HG03108 (cell line): ENCODE data around the gene PNKD.
A peak's percentile ranks its signal among the peaks of the same experiment; 100 is the strongest.
"Not testable (repeated sequence)": the region's sequence is repeated elsewhere in the genome, so short reads cannot be mapped to it uniquely, and the experiment has no call there.

Experiments
- ATAC-seq: cut with Tn5 transposase; IDR thresholded peaks from one replicate; pipeline ENCODE4 v1.9.1; 2021; ENCODE audit warnings: moderate library complexity; ENCODE audit not compliant: unreplicated experiment

PNKD gene

DNA sequence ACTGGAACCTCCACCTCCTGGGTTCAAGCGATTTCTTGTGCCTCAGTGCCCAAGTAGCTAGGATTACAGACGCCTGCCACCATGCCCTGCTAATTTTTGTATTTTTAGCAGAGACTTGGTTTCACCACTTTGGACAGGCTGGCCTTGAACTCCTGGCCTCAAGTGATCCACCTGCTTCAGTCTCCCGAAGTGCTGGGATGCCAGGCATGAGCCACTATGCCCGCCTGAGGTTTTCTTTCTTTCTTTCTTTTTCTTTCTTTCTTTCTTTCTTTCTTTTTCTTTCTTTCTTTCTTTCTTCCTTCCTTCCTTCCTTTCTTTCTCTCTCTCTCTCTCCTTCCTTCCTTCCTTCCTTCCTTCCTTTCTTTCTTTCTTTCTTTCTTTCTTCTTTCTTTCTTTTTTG, 44.4 kb downstream of the PNKD start:
- ATAC-seq: not testable (repeated sequence)

DNA sequence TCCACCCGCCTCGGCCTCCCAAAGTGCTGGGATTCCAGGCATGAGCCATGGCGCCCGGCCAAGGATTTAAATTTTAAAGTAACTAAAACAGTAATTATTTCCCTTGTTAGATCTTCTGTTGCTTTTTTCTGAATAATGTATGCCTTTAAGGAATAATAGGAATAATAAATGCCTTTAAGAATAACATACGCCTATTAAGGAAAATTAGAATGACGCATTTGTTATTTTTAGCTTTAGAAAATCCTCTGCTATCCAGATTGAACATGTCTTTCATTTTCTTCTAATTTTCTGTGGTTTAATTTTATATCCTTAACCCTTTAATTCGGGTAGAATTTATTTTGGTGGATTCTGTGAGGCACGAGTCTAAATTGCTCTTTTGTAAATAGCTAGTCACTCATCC, 45.1 kb downstream of the PNKD start:
- no peak for ATAC-seq

GRCh38 chr2:218317303-218317630, 46.9 kb downstream of the PNKD start:
- no peak for ATAC-seq

- ATAC-seq: no peak
These were observed 47.5 kb downstream of the PNKD start for GRCh38 chr2:218317835-218318234.

DNA sequence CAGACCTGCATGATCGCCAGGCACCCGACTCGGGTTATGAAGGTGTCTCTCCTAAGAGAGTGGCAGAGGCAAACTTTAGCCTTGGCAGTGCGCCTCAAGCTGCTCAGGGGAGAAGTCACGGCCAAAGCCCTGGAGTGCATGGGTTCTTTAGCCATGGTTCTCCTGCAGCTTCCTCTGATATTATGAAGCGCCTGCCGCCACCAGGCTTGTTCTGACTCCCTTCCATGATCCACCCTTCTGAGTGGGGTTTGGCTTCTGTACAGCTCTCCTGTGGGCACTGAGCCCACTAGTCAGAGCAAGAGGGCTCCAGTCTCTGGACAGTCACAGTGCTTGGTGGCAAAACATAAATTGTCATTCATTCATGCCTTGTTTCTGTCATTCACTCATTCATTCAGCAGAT, 47.9 kb downstream of the PNKD start:
- no peak for ATAC-seq

DNA sequence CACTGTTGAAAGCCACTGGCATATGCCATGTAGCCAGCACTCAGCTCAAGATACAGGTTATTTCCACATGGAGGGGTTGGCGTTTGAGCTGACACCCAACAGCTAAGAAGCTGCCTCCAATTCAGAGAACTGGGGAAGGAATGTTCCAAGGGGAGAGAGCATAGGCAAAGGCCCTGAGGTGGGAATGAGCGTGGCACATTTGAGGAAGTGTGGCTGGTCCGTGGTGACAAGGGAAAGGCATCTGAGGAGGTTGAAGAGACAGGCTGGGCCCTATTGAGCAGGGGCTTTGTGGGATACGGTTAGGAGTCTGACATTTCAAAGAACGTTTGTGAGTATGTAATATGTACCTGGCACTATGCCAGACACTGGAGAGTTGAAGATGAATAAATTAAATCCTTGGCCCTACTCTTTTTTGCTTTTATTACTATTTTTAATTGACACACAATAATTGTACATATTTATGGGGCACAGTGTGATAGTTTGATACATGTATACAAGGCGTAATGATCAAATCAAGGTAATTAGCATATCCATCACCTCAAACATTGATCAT, 49.6 kb downstream of the PNKD start:
- ATAC-seq: no peak

- ATAC-seq: no peak
These were observed 50.5 kb downstream of the PNKD start for GRCh38 chr2:218320704-218321336.

- peak; percentile 63 for ATAC-seq
These were observed 52.6 kb downstream of the PNKD start for GRCh38 chr2:218322768-218323525.

DNA sequence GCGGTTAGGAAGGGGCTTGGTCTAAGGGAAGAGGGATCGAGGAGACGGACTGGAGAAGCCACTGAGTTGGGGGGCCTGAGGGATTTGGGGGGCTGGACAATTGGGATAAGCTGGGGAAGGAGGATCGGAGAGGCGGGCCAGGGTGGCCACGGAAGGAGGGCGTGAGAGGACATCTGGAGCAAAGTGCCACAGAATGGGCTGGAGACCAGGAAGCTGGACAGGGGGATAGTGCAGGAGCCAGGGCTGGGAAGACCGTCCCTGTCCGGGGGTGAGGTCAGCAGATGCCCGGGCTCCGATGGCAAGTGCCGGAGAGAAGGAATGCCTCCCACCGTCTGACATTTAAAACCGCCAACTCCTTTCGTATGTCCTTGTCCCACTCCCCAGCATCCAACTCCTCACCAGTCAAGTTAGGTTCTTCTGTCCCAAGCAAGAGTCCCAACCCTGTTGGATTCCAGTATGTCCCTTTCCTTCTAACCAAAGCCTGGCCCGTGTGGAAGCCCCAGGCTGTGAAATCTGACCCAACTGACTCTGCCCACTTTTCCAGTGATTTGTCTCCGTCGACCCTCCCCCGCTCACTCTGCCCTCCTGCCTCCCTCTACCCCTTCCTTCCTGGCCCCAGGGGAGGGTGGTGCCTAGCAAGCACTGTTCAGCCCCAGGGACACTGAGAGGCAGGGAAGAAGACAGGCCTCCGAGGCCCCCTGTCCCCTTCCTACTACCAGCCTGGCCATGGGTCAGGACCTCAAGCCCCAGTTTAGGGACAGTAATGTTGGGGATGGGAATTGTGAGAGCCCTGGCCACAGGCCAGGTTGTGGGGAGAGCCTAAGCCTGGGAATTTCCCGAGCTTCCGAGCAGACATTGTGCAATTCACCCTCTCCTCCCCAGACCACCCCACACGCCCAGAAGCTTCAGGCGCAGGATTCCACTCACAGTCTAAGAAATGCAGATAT, 53.5 kb downstream of the PNKD start:
- ATAC-seq: no peak

DNA sequence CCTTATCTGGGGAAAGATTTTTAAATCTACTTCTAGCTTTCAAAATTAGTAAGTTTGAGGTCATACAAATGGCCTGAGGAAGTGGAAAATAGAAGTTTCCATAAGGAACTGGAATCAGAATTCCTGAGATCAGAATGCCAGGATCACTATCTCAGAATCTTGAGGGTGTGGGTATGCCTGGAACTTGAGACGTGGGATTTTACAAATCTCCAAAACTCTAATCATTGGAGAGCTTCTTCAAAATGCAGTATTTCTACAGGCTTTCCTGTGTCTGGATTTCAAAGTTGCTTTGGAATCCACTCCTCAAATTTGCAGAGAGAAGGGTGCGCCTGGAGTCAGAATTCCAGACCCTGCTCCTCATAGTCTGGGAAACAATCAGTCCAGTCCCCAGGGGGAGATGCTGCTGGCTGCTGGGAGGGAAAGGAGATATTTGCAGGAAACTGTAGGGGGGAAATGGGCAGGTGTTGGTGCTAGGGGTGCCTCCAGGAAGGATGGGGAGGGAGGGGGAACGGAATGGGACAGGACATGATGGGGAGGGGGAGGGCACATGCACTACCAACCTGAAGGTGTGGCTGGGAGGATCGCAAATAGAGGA, 55.3 kb downstream of the PNKD start:
- no peak for ATAC-seq

GRCh38 chr2:218326315-218326714, 56.0 kb downstream of the PNKD start:
- no peak for ATAC-seq

DNA sequence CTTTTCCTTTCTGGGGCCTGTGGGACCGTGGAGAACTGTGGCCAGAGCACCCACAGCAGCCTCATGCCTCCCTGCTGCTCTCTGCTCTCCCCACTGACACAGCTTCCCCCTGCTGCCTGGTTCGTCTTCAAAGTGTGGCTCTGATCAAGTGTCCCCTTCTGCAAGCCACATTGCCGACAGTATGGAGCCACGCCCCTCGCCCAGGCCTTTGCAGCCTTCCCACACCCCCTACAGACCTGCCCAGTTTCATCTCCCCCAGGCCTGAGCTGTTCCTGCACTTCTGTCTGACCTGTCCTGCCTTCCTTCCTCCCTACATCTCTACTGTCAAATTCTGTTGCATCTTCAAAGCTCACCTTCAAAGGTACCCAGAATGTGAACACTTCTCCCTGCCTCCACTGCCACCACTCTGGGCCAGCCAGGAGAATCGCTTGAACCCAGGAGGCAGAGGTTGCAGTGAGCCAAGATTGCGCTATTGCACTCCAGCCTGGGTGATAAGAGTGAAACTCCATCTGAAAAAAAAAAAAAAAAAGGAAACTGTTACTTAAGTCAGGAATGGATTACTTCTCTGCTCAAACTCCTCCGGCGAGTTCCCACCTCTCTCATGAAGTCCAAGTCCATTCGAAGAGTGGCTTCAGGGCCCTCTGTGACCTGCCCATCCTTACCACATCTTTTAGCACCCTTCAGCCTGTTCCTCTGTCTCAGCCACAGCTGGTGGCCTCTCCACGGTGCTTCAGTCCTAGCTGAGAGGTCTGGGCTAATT, 57.3 kb downstream of the PNKD start:
- ATAC-seq: no peak

DNA sequence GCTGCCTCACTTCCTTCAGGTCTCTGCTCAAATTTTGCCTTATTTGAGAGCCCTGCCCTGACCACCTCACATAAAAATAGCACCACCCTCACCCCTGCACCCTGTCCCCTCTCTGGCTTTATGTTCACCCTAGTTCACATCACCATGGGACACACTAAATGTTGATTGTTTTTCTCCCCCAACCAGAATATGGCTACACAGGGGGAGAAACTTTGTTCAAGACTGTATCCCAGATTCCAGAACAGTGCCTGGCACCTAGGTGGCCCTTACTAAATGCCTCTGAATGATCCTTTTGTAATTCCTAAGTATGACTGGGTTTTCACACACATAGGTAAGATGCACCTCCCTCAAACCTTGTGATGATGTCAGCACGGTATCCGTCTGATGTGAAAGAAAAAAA, 58.0 kb downstream of the PNKD start:
- no peak for ATAC-seq

DNA sequence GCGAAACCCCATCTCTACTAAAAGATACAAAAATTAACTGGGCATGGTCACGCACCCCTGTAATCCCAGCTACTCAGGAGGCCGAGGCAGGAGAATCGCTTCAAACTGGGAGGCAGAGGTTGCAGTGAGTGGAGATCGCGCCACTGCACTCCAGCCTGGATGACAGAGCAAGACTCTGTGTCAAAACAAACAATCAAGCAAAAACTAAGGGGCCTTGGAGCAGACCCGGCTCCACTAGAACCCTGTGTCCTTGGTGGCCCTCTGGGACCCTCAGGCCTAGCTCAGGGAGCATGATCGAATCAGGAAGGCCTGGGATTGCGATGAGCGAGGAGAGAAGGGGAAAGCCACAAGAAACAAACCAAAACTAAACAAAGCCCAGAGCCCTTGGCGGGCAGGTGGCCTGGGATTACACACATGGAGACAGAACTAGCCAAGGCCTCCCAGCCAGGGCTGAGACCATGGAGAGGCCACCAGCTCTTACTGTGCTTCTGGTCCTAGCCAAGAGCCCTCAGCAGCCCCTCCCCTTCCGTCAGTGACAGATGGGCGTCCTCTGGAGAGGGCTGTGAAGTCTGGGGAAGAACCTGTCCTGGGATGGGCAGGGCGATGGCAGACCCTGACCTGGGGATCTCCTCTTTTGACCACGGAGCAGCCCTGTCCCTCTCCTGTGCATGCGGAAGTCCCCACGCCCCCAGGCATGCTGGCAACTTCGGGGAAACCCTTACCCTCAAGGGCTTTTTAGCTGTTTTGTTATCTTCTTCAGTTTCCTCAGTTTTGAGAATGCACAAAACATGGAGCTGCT, 58.9 kb downstream of the PNKD start:
- ATAC-seq: peak; percentile 37

DNA sequence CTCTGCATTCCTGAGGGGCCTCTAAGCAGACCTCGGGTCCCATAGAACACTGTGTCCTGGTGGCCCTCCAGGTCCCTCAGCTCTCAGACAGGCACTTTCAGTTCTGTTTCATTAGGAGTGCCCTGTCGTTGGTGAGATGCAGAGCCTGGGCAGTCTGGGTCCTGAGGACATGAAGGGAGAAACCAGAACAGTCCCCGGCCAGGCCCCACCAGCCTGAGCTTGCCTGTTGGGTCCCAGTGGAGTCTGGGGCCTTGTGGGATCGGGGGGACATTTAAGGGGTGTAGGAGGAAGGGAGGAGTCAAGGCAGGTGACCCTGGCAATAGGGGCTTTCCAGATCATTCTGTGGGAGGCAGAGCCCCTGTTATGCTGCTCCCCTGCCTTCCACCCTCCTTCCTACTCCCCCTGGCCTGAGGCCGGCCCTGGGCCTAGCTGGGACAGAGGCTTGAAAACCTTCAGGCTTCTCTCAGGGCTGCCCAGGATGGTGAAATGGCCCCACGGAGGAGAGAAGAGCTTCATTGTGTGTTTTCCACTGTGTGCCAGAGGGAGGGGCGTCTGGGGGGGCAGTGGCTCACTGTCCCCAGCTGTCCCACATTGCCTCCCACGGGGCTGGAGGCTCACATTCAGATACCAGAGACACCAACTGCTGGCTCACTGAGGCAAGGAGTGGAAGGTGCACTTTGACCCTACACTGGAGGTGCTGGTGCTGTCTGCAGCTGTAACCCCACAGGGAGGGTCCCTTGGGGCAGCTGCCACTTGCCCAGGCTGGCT, 59.7 kb downstream of the PNKD start:
- peak; percentile 28 for ATAC-seq

DNA sequence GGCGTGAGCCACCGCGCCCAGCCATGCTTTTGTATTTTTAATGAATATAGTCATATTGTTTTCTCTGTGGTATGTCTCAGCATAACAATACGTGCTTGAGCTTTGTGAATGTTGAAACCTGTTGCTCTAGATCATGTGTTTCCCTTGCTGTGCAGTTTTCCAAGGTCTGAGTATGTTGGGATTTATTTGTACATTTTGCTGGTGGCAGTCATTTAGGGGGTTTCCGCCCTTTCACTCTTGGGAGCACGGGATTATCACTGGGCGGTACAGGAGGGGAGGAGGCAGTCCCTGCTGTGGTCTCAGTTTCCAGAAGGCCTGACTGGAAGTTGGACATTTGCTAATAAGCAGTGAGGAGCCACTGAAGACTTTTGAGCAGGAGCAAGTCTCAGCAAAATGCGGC, 61.4 kb downstream of the PNKD start:
- no peak for ATAC-seq

- ATAC-seq: no peak
These were observed 62.0 kb downstream of the PNKD start for GRCh38 chr2:218332288-218332687.

GRCh38 chr2:218332920-218333645, 62.8 kb downstream of the PNKD start:
- no peak for ATAC-seq
